Ovary (tissue), 9 donors: Measurements from ENCODE around the gene PIPOX. TPM values are rescaled to one million over a fixed set of nuclear protein-coding genes. Genes with fewer than 3 reads are reported as not detected.

ENCODE experiments used
- DNase-seq, 5 donors: peaks; one replicate each; pipeline ENCODE4 v3.0.0-alpha.2; 2019 to 2020
- H3K27ac ChIP-seq, 2 donors: fragments of 200-600 bp; one replicate each; pipeline versions ENCODE4 v1.5.1 to v1.8.0; 2019 to 2022
- H3K27me3 ChIP-seq: fragments of 200-600 bp; one replicate; pipeline ENCODE4 v1.8.0; 2022
- H3K36me3 ChIP-seq: fragments of 200-600 bp; sonication (generic); one replicate; pipeline ENCODE4 v1.5.1; 2019
- H3K4me1 ChIP-seq: one replicate; pipeline ENCODE4 v1.8.1; 2013; ENCODE audit warnings: mild to moderate bottlenecking, moderate library complexity; ENCODE audit not compliant: insufficient read depth
- H3K4me3 ChIP-seq: fragments of 200-600 bp; sonication (generic); one replicate; pipeline ENCODE4 v1.5.1; 2017
- H3K9me3 ChIP-seq, 2 donors: fragments of 200-600 bp in 1 of 2; sonication (generic) in 1 of 2; one replicate each; pipeline versions ENCODE4 v1.5.1 to v1.8.1; 2013 to 2019; ENCODE audit warnings: mild to moderate bottlenecking in 1 of 2, moderate library complexity in 1 of 2
- CTCF ChIP-seq, 3 donors: fragments of 450-650 bp in 2 of 3; fragments of 200-600 bp in 1 of 3; IDR thresholded peaks; one replicate each; pipeline versions ENCODE4 v1.5.1 to v1.8.0; 2016 to 2022; ENCODE audit warnings: antibody characterized with exemption in 3 of 3, mild to moderate bottlenecking in 1 of 3
- EP300 ChIP-seq: sonication (generic); formaldehyde crosslinking; IDR thresholded peaks from one replicate; pipeline ENCODE4 v1.6.1; 2017; ENCODE audit warnings: antibody characterized with exemption
- POLR2A ChIP-seq: fragments of 450-650 bp; IDR thresholded peaks from one replicate; pipeline ENCODE4 v1.6.1; 2017; ENCODE audit warnings: antibody characterized with exemption, mild to moderate bottlenecking, moderate library complexity
- WGBS, 3 donors: extraction: QIAGEN DNeasy Blood & Tissue Kit in 1 of 3; methylation state at CpG; one replicate each; pipeline versions ENCODE4 v1.1.5 to v1.1.7; 2013 to 2017; 5-methylcytosine and 5-hydroxymethylcytosine counted together
- intact Hi-C, 4 donors: fragments of 100-400 bp; cut with DNase I; formaldehyde crosslinking; loops; one replicate each; pipeline versions ENCODE4 v1.11.0 to v1.15.1; 2022 to 2023
- polyA plus RNA-seq, 2 donors: library from polyadenylated mRNA; stranded (reverse); fragments of 200-250 nt in 1 of 2; fragments of 350-450 nt in 1 of 2; fragmentation: Illumina TruSeq in 1 of 2; extraction: RNeasy Lipid Tissue Mini Kit (QIAGEN cat#74804) in 1 of 2; gene quantifications; one replicate each; pipeline ENCODE4 v1.2.3, GENCODE V29; 2013 to 2014
- total RNA-seq, 7 donors: library from RNA; depleted of rRNA in 2 of 7; stranded (reverse); fragments of >200 nt in 2 of 7; fragmentation: NEBNext Ultra II Directional in 3 of 7; extraction: Animal tissue kit (Norgen Biotek cat#: 25700) in 3 of 7; gene quantifications; one replicate each; pipeline versions ENCODE4 v1.1.0 to v1.2.4, GENCODE V29; 2016 to 2023
- donor health status: DM: no; HTN: no; CAD: no; lungs with moderate emphysema.
- donor health status: DM: no; HTN: no; CAD: no.
- donor health status: Bipolar disorder and iron deficiency.
- donor health status: DM: yes; HTN: yes; CAD: no.
- donor health status: DM: no; HTN: no; CAD: no.
- donor health status: DM: yes; HTN: yes; CAD: no.

PIPOX gene
- total and polyA plus RNA-seq, 9 donors = 0.82 to 4.9 (median 2.1) TPM

DNA sequence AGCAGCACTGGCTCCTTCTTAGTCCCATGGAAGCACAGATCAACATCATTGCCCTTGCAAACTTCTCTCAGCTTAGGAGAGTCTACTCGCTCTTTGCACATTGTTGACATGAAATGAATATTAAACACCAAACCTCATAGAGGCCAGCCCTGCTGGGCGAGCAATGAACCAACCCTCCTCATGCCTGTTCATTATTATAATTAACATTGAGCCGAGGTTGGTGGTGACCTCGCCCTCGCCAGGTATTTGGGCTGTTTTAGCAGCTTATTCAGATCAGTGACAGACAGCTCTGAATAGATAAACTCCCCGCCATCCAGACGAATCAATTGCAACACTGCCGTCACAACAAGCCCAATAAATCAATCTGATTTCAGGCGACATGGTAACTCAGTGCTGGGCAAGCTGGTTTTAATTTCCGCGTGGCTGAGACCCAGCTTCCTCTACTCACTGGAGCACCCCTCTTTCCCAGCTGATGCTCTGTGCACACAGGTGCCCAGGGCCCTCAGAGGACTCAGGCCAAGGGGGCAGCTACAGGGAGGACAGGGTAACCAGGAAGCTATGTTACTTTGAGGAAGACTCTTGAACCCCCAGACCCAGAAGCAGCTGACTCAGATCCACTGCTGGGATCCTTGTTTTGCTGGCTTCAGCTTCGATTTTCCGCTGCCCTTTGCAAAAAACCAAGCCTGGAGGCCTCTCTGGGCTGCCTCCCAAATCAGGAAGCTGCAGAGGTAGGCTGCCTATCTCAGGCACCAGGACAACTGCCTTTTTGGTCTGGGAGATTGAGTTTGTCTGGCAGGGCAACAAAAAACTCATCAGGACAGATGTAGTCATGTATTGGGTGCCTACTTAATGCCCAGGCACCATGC lies 26.4 kb upstream of the PIPOX start:
- Histone ChIP-seq H3K27ac (no peak overlapping the region), H3K9me3 (no peaks in the 10 kb centered on the region), H3K36me3 (no peaks in the 10 kb centered on the region), H3K4me3 (no peak overlapping the region), H3K27me3 (no peaks in the 10 kb centered on the region), H3K4me1 (peaks cover 2% of the 10 kb centered on the region)
- no peak for DNase-seq
- no peak for TF ChIP-seq CTCF (IDR thresholded peaks at IDR 0.05)
- TF ChIP-seq POLR2A = no peak
- no peak for TF ChIP-seq EP300
- intact Hi-C loops = no loop called here
- WGBS, 3 donors = 61 to 62% (median 61%) methylated on average over 13 of the region's 13 CpGs

DNA sequence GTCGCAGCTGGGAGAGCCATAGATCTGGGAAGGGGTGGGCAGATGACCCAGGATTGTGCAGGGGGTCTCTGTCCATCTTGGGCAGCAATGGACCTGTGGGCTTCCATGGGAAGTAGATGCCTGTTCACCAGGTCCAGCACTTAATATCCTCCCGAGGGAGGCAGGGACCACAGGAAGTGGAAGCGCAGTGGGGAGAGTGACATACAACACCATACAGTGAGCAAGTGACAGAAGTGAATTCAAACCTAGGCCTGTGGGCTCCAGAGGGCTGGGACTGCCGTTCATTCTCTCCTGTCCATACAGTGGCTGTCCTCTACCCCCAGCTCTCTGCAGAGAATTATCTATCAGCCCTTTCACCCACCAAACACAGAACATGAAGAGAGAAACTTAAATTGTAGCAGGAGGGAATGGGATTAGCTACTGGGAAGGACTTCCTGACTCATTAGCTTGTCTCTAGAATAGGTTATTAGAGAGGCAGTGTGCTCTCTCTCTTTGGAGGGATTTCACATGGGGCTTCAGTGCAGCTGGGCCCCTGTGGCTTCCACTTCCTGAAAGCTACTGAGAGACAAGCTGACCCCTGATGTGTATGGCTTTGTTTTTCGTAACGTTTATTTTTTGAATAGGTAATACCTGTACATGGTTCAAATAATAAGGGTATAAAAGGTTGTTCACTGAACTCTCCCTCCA lies 24.0 kb upstream of the PIPOX start:
- peaks cover 2% of the 10 kb centered on the region for H3K4me1 ChIP-seq
- DNase-seq = no peak
- H3K27ac ChIP-seq = no peak overlapping the region
- H3K27me3 ChIP-seq = no peaks in the 10 kb centered on the region
- intact Hi-C loops = loop anchor here in 1 of 4 donors (2.0 kb wide), 1 partner anchor 20 kb away; no protein-coding TSS in a partner anchor
- no peak overlapping the region for H3K4me3 ChIP-seq
- no peak for TF ChIP-seq CTCF (IDR thresholded peaks at IDR 0.05)
- no peak for TF ChIP-seq EP300
- TF ChIP-seq POLR2A = no peak
- no peaks in the 10 kb centered on the region for H3K9me3 ChIP-seq
- H3K36me3 ChIP-seq = no peaks in the 10 kb centered on the region
- WGBS, 3 donors = 44 to 62% (median 50%) methylated on average over 6 of the region's 6 CpGs

DNA sequence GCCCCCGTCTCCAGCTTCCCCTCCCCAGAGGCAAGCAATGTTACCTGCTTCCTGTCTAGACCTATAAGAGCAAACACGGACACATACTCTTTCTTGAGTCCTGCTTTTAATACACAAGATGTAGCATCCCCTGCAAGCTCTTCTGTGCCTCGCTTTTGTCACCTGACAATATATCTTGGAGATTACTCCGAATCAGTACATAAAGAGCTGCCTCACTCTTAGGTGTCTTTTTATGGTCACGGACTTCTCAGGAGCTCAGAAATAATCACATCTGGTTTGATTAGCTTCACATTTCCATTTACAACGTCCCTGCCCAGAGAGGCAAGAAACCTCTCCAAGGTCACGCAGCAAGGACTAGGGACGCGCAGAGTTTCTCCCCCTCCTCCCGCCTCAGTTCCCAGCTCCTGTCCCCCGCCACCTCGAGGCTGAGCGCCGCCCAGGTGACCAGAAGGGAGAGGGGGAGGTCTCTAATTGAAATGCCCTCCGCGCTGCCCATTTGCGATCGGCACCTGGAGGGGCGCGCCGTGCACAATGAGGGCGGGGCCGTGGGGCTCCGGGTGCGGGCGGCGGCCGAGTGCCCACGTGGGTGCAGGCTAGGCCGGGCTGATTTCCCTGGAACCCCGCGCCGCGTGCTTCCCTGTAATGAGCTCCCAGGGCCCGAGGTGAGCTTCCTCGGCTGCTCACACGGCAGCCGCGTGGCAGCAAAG lies 23.3 kb upstream of the PIPOX start:
- intact Hi-C loops = loop anchor here in 2 of 4 donors (2.0 to 10.0 kb wide), 2 partner anchors 19 to 55 kb away; no protein-coding TSS in a partner anchor
- no peaks in the 10 kb centered on the region for H3K27me3 ChIP-seq

More for the DNA sequence above, 23.3 kb upstream of the PIPOX start:
- Histone ChIP-seq H3K4me3 (no peak overlapping the region), H3K4me1 (peaks cover 2% of the 10 kb centered on the region), H3K36me3 (no peaks in the 10 kb centered on the region), H3K9me3 (no peaks in the 10 kb centered on the region), H3K27ac (no peak overlapping the region)
- WGBS, 3 donors = 3 to 5% (median 5%) methylated on average over 39 of the region's 39 CpGs
- TF ChIP-seq POLR2A (no peak), CTCF (IDR thresholded peaks at IDR 0.05) (no peak), EP300 (no peak)
- DNase-seq = no peak
